ENCODE measurements around the gene SLC25A23. TPM values are rescaled to one million over a fixed set of nuclear protein-coding genes. Genes with fewer than 3 reads are reported as not detected.

SLC25A23 gene
- total and polyA plus RNA-seq, 9 of the 15 experiments (the other 6 are each of a cell fraction or from before 2014, with no cell fraction given), result 6.1 to 72.0 (median 26.6) TPM

DNA sequence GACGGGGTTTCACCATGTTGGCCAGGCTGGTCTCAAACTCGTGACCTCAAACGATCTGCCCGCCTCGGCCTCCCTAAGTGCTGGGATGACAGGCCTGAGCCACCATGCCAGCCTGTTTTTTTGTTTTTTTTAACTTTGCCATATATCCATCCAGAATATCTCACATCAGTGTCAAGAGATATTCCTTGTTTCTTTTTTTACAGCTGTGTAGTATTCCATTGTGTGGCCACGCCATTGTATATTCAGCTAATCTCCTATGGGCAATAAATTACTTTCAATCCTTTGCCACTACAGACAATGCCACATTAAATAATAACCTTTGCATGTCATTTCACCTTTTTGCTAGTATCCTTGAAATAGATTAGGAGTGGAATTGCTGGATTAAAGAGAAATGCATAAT lies 50.2 kb downstream of the SLC25A23 start:
- H3K27ac ChIP-seq (ENCODE audit: extremely low read depth, low read depth, low read length), result no peak overlapping the region
- DNase-seq (ENCODE audit: extremely low read depth in 1 of 4, low spot score in 3 of 4) (no peak), ATAC-seq (no peak), FAIRE-seq (no peak)
- ChIA-PET POLR2A (interaction anchor here (0.6 kb wide), 1 partner anchor 121 kb away, joined by 3 read pairs; the partner anchor contains the start of gene TNFSF9), CTCF (ENCODE audit: low intra/inter-chr PET ratio) (no interaction called here)
- WGBS (ENCODE audit: insufficient coverage, low coverage, missing lambda C conversion rate), result 75% methylated on average over 6 of the region's 6 CpGs
- no TSS peak for BruUV-seq (replicated peaks)
- in situ Hi-C loops (cut with MboI), result no loop called here
- H3K79me2 ChIP-seq (ENCODE audit: control insufficient read depth, insufficient read depth, low read length), result no peaks in the 10 kb centered on the region
- H3K9me1 ChIP-seq (ENCODE audit: control insufficient read depth, insufficient read depth, low read length), result no peaks in the 10 kb centered on the region
- intact Hi-C loops (cut with micrococcal nuclease), result no loop called here
- no peak overlapping the region for H3K9ac ChIP-seq (ENCODE audit: insufficient read depth in 1 of 2, low read depth in 2 of 2, low read length in 2 of 2)
- no peak overlapping the region for H3K4me2 ChIP-seq (ENCODE audit: insufficient read depth, low read length)
- H3K4me1 ChIP-seq (replicated peaks in 1 of 2; ENCODE audit: control insufficient read depth in 2 of 2, insufficient read depth in 2 of 2, low read length in 2 of 2), result peaks cover 0 to 18% of the 10 kb centered on the region in 2 experiments; a peak in 2 of 5 replicates
- H3K27me3 ChIP-seq (ENCODE audit: control insufficient read depth in 2 of 2, insufficient read depth in 2 of 2, low read length in 2 of 2), result no peaks in the 10 kb centered on the region
- TF ChIP-seq ZNF146 (CRISPR knock-in tag; IDR thresholded peaks at IDR 0.05; ENCODE audit: unreplicated experiment) (peak; percentile 72), BACH1 (tag; IDR thresholded peaks at IDR 0.05) (no peak), NRF1 (conservative IDR thresholded peaks at IDR 0.05 in 1 of 2, IDR thresholded peaks at IDR 0.05 in 1 of 2) (no peak), SUPT5H (IDR thresholded peaks at IDR 0.05) (no peak)
- no peak overlapping the region for H2AFZ ChIP-seq (ENCODE audit: low read depth, low read length)
- peaks cover 10% of the 10 kb centered on the region; the same call in 1 of the 3 replicates for H3K36me3 ChIP-seq (ENCODE audit: control insufficient read depth, insufficient read depth, low read length)
- H4K20me1 ChIP-seq (replicated peaks; ENCODE audit: control insufficient read depth, insufficient read depth, low read length), result peaks cover 2% of the 10 kb centered on the region; the same call in 1 of the 2 replicates
- no peaks in the 10 kb centered on the region for H3K9me3 ChIP-seq (replicated peaks; ENCODE audit: control insufficient read depth, insufficient read depth, low read depth, low read length)
- no peak overlapping the region for H3K4me3 ChIP-seq

- Histone ChIP-seq H4K20me1 (replicated peaks; ENCODE audit: control insufficient read depth, insufficient read depth, low read length) (no peaks in the 10 kb centered on the region), H3K9me3 (replicated peaks; ENCODE audit: control insufficient read depth, insufficient read depth, low read depth, low read length) (no peaks in the 10 kb centered on the region), H3K27me3 (ENCODE audit: control insufficient read depth in 2 of 2, insufficient read depth in 2 of 2, low read length in 2 of 2) (no peaks in the 10 kb centered on the region), H3K4me3 (no peak overlapping the region), H3K4me2 (ENCODE audit: insufficient read depth, low read length) (no peak overlapping the region), H2AFZ (ENCODE audit: low read depth, low read length) (no peak overlapping the region), H3K9me1 (ENCODE audit: control insufficient read depth, insufficient read depth, low read length) (no peaks in the 10 kb centered on the region), H3K36me3 (ENCODE audit: control insufficient read depth, insufficient read depth, low read length) (no peaks in the 10 kb centered on the region), H3K27ac (ENCODE audit: extremely low read depth, low read depth, low read length) (no peak overlapping the region), H3K9ac (ENCODE audit: insufficient read depth in 1 of 2, low read depth in 2 of 2, low read length in 2 of 2) (no peak overlapping the region), H3K79me2 (ENCODE audit: control insufficient read depth, insufficient read depth, low read length) (no peaks in the 10 kb centered on the region), H3K4me1 (replicated peaks in 1 of 2; ENCODE audit: control insufficient read depth in 2 of 2, insufficient read depth in 2 of 2, low read length in 2 of 2) (peaks cover 0 to 3% of the 10 kb centered on the region in 2 experiments; a peak in 1 of 5 replicates)
- ChIA-PET POLR2A (no interaction called here), CTCF (ENCODE audit: low intra/inter-chr PET ratio) (interaction anchor here (0.6 kb wide), 1 partner anchor 56 kb away, joined by 3 read pairs; no protein-coding TSS in a partner anchor)
- no TSS peak for BruUV-seq (replicated peaks)
- intact Hi-C loops (cut with micrococcal nuclease) (no loop called here), in situ Hi-C loops (cut with MboI) (no loop called here)
- no peak for DNase-seq (ENCODE audit: extremely low read depth in 1 of 4, low spot score in 3 of 4)
- FAIRE-seq, result no peak
- no peak for ATAC-seq
- WGBS (ENCODE audit: insufficient coverage, low coverage, missing lambda C conversion rate), result 37% methylated on average over 4 of the region's 5 CpGs
- TF ChIP-seq ZC3H11A (IDR thresholded peaks at IDR 0.05; ENCODE audit: low read depth, low read length), result no peak
- TF ChIP-seq MTA3 (IDR thresholded peaks at IDR 0.05; ENCODE audit: borderline replicate concordance), result no peak
- TF ChIP-seq RAD21 (CRISPR knock-in tag; conservative IDR thresholded peaks at IDR 0.05 in 1 of 2, IDR thresholded peaks at IDR 0.05 in 1 of 2), result no peak
- TF ChIP-seq VEZF1 (CRISPR knock-in tag; IDR thresholded peaks at IDR 0.05), result no peak
- TF ChIP-seq GTF3C2 (IDR thresholded peaks at IDR 0.05; ENCODE audit: borderline replicate concordance, extremely low read depth, insufficient read length), result no peak
- no peak for TF ChIP-seq PRPF4 (IDR thresholded peaks at IDR 0.05; ENCODE audit: insufficient read depth, low read depth, low read length, poor library complexity, severe bottlenecking)
- TF ChIP-seq ZNF3 (CRISPR knock-in tag; IDR thresholded peaks at IDR 0.05), result no peak
- TF ChIP-seq SRSF1 (IDR thresholded peaks at IDR 0.05; ENCODE audit: low read depth, low read length), result no peak
Observed at GRCh38 chr19:6406401-6406800, 53.2 kb downstream of the SLC25A23 start.

Measured in K562 (cell line).